Right cardiac atrium (tissue), 5 donors: ENCODE measurements around the gene CARS2. TPM values are rescaled to one million over a fixed set of nuclear protein-coding genes. Genes with fewer than 3 reads are reported as not detected.
A peak's percentile ranks its signal among the peaks of the same experiment; 100 is the strongest.
"Not testable (repeated sequence)": the region's sequence is repeated elsewhere in the genome, so short reads cannot be mapped to it uniquely, and the experiment has no call there.

Source experiments
- ATAC-seq, 2 donors: fragments of 200-7000 bp; cut with Tn5 transposase; one replicate each; pipeline versions ENCODE4 v1.8.0 to v1.9.1; 2020; ENCODE audit warnings: moderate library complexity in 2 of 2, mild to moderate bottlenecking in 1 of 2
- DNase-seq, 3 donors: peaks; one replicate each; pipeline ENCODE4 v3.0.0-alpha.2; 2020
- H3K27ac ChIP-seq: one replicate; pipeline ENCODE4 v1.5.1; 2013; ENCODE audit warnings: mild to moderate bottlenecking, low read length, control low read depth, moderate library complexity
- H3K27me3 ChIP-seq: one replicate; pipeline ENCODE4 v1.6.1; 2013; ENCODE audit not compliant: control insufficient read depth, insufficient read depth
- H3K4me1 ChIP-seq: one replicate; pipeline ENCODE4 v1.6.1; 2013; ENCODE audit warnings: low read length; ENCODE audit not compliant: control insufficient read depth, insufficient read depth
- H3K4me3 ChIP-seq: one replicate; pipeline ENCODE4 v1.5.1; 2013; ENCODE audit warnings: low read length, control low read depth
- H3K9me3 ChIP-seq: one replicate; pipeline ENCODE4 v1.6.1; 2013; ENCODE audit warnings: low read length; ENCODE audit not compliant: control insufficient read depth
- WGBS: extraction: QIAGEN DNeasy Blood & Tissue Kit; methylation state at CpG from one replicate; pipeline ENCODE4 v1.1.7; 2013; 5-methylcytosine and 5-hydroxymethylcytosine counted together
- intact Hi-C, 4 donors: fragments of 100-400 bp; cut with DNase I; formaldehyde crosslinking; loops; one replicate each; pipeline versions ENCODE4 v1.11.0 to v1.14.0; 2022 to 2023
- polyA plus RNA-seq: library from polyadenylated mRNA; stranded (reverse); fragments of 200-250 nt; gene quantifications from one replicate; pipeline ENCODE4 v1.2.3, GENCODE V29; 2013
- total RNA-seq, 4 donors: library from RNA; stranded (reverse); fragmentation: NEBNext Ultra II Directional; extraction: Animal tissue kit (Norgen Biotek cat#: 25700); gene quantifications; one replicate each; pipeline ENCODE4 v1.2.1, GENCODE V29; 2021
- donor health status: healthy with polysubstance abuse.
- donor health status: DM: no; HTN: yes; CAD: no.
- donor health status: DM: no; HTN: no; CAD: no.
- donor health status: DM: no; HTN: yes; CAD: no; lungs with severe emphysema.
- donor health status: DM: yes; HTN: yes; CAD: no.

CARS2 gene
- total and polyA plus RNA-seq, 5 donors: 36.5 to 51.0 (median 37.8) TPM

DNA sequence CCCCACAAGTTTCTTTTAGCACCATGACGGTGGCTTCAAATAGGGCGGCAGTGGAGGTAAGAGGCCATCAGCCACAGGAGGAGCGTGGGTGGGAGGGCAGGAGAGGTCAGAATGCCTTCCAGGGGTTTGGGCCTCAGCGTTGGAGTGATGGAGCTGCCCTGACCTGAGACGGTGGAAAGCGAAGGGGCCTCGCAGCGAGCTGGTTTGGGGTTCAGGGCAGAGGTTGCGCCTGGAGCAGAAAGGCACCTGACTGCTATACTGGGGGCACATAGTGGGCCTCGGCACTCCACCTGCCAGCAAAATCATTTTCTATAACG, 91.0 kb downstream of the CARS2 start:
- Histone ChIP-seq H3K27ac (peak overlapping the region; percentile 10), H3K27me3 (no peaks in the 10 kb centered on the region), H3K4me3 (no peak overlapping the region), H3K4me1 (peaks cover 10% of the 10 kb centered on the region), H3K9me3 (no peaks in the 10 kb centered on the region)
- no peak for ATAC-seq
- 88% methylated on average over 11 of the region's 11 CpGs for WGBS
- intact Hi-C loops: no loop called here
- peak in 1 of 3 donors; percentile 48 for DNase-seq

DNA sequence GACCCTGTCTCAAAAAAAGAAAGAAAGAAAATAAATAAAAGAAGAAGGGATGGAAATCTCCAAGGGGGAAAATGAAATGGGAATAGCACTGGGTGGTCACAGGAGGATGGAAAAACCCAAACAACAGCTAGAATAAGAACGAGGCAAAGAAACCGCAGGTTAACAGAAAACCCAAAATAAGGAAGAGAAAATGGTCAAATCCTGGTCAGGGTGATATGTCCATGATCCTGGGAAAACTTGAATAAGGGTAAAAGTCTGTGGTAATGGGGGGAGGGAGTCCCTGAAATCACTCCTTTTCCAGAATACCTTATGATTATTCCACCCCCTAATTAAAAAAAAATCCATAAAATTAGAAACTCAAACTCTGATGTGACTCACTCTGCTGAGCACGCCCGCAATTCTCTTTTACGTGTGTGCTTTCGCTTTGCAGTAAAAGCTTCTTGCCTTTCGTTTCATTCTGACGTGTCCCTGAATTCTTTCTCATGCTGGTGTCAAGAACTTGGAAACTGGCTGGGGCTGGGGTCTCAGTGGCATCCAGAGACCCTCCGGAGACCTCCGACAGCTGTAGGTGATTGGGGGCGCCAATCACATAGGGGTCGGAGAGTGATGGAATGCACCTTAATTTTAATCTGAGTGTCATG, 94.8 kb downstream of the CARS2 start:
- Histone ChIP-seq H3K27me3 (no peaks in the 10 kb centered on the region), H3K4me3 (no peak overlapping the region), H3K9me3 (no peaks in the 10 kb centered on the region), H3K4me1 (peaks cover 4% of the 10 kb centered on the region), H3K27ac (no peak overlapping the region)
- intact Hi-C loops: no loop called here
- no peak for DNase-seq
- no peak for ATAC-seq
- WGBS: 87% methylated on average over 12 of the region's 12 CpGs

DNA sequence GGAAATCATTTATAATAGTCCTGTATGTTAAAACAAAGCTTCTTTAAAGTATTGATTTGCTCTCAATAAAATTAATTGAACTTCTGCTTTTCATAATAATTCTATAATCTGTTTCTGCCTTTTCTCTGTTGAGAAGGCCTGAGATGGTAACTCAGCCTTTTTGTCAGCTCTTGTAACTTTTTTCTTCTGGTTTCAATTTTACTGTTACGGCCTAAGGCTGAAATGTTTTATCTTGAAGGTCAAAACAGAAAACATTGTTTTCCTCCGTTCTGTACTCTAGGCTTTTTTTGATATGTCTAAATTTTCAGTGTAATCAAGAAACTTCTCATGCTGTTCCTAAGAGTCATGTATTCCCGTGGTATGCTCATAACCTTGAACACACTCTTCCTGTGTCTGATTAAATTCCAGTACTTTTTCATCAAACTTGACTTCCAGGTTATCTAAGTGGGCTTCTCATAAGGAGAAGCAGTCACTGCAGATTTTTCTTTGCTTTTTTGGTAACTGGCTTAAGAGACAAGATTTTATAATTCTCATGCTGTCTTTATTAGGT, 98.2 kb downstream of the CARS2 start:
- Histone ChIP-seq H3K9me3 (no peaks in the 10 kb centered on the region), H3K27ac (no peak overlapping the region), H3K27me3 (no peaks in the 10 kb centered on the region), H3K4me1 (no peaks in the 10 kb centered on the region), H3K4me3 (no peak overlapping the region)
- ATAC-seq (no peak), DNase-seq (no peak)
- WGBS: 52% methylated on average over 3 of the region's 3 CpGs
- intact Hi-C loops: no loop called here

DNA sequence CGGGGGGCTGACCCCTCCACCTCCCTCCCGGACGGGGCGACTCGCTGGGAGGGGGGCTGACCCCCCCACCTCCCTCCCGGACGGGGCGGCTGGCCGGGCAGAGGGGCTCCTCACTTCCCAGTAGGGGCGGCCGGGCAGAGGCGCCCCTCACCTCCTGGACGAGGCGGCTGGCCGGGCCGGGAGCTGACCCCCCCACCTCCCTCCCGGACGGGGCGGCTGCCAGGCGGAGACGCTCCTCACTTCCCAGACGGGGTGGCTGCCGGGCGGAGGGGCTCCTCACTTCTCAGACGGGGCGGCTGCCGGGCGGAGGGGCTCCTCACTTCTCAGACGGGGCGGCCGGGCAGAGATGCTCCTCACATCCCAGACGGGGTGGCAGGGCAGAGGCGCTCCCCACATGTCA, 99.6 kb downstream of the CARS2 start:
- H3K27ac ChIP-seq, DNase-seq, intact Hi-C loops, H3K27me3 ChIP-seq, H3K9me3 ChIP-seq, H3K4me3 ChIP-seq, H3K4me1 ChIP-seq, ATAC-seq: not testable (repeated sequence)
- 95% methylated on average over 28 of the region's 33 CpGs for WGBS

DNA sequence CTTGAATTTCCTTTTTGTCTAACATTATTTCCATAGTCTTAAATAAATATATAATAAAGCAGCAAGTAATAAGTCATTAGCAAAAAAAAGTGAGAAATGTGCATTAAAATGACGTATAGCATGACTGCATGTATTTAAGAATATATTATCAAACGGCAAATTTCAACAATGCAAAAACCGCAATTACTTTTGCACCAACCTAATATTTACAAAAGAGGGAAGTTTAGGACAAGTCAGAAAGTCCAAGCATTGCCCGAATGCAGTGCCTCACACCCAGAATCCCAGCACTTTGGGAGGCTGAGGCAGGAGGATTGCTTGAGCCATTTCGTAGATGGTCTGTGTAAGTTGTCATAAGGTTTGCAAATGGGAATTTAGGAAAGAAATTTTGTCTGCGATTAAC, 100.8 kb downstream of the CARS2 start:
- no peaks in the 10 kb centered on the region for H3K9me3 ChIP-seq
- peaks cover 1% of the 10 kb centered on the region for H3K4me1 ChIP-seq
- H3K27me3 ChIP-seq: no peaks in the 10 kb centered on the region
- WGBS: 94% methylated on average over 6 of the region's 6 CpGs
- DNase-seq (no peak), ATAC-seq (no peak)
- H3K4me3 ChIP-seq: no peak overlapping the region
- H3K27ac ChIP-seq: no peak overlapping the region
- intact Hi-C loops: no loop called here

DNA sequence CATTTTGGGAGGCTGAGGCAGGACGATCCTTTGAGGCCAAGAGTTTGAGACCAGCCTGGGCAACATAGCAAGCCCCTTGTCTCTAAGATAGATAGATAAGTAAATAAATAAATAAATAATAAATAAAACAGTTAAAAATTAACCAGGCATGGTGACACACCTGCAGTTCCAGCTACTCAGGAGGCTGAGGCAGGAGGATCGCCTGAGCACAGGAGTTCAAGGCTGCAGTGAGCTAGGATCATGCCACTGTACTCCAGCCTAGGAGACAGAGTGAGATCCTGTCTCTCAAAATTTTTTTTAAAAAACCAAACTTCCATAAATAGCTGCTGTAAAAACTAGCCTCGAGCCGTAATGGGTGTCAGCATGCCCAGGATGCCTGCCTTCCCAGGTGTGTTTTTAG, 104.9 kb downstream of the CARS2 start:
- Histone ChIP-seq H3K4me1 (peaks cover 1% of the 10 kb centered on the region), H3K4me3 (no peak overlapping the region), H3K27me3 (no peaks in the 10 kb centered on the region), H3K9me3 (no peaks in the 10 kb centered on the region), H3K27ac (no peak overlapping the region)
- intact Hi-C loops: no loop called here
- DNase-seq: no peak
- WGBS: 91% methylated on average over 4 of the region's 4 CpGs
- no peak for ATAC-seq

DNA sequence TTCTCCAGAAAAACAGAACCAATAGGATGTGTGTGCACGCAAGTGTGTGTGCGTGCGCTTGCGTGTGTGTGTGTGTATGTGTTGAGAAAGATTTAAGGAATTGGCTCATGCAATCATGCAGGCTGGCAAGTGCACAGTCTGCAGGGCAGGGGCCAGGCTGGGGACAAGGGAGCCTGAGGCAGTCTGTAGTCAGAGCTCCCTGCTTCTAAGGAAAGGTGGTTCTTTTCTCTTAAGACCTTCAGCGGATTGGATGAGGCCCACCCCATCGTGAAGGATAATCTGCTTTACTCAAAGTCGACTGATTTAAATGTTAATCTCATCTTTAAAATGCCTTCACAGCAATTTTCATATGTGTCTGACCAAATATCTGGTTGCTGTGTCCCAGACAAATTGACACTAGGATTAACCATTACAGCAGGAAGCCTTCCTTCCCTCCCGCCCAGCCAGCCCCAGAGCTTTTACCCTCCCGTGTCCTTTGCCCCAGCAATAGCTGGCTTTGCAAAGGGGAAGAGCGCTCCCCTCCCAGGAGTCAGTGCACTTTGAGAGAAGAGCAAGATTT, 105.6 kb downstream of the CARS2 start:
- intact Hi-C loops: no loop called here
- H3K4me3 ChIP-seq: no peak overlapping the region
- no peaks in the 10 kb centered on the region for H3K9me3 ChIP-seq
- no peak for DNase-seq
- WGBS: 84% methylated on average over 10 of the region's 10 CpGs
- H3K4me1 ChIP-seq: peaks cover 1% of the 10 kb centered on the region
- no peak for ATAC-seq
- H3K27ac ChIP-seq: no peak overlapping the region
- H3K27me3 ChIP-seq: no peaks in the 10 kb centered on the region

DNA sequence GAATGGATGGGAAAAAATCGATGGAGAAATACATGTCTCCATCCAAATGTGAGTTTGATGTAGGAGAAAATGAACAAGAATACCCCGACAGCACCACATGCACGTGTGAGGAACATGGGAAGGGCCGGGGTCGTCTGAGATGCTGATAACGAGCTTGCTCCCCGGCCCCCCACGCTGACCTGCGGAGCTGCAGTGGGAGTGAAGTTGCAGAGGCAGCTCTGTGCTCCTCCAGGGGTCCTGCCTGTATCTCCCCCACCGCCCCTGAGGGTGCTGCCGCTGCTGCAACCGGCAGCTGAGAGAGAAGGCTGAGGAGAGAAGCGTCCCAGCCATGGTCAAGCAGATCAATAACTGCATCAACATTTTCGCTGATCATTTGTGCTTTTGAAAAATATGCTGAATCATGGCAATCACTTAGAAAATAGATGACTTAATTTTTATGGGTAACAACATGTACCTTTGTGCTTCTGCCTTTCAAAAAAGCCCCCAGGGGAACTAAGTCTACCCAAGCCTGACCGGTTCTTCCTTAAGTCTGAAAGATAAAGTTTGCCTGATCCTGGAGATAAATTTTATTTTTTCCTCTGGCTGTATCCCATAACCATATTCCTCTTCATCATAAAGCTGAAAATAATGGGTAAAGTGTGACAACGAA, 108.8 kb downstream of the CARS2 start:
- no peak overlapping the region for H3K27ac ChIP-seq
- H3K9me3 ChIP-seq: no peaks in the 10 kb centered on the region
- H3K4me3 ChIP-seq: no peak overlapping the region
- H3K4me1 ChIP-seq: no peaks in the 10 kb centered on the region
- DNase-seq: no peak
- ATAC-seq: no peak
- WGBS: 64% methylated on average over 16 of the region's 16 CpGs
- intact Hi-C loops: loop anchor here in 1 of 4 donors (10.0 kb wide), 1 partner anchor 458 kb away; no protein-coding TSS in a partner anchor
- H3K27me3 ChIP-seq: no peaks in the 10 kb centered on the region

DNA sequence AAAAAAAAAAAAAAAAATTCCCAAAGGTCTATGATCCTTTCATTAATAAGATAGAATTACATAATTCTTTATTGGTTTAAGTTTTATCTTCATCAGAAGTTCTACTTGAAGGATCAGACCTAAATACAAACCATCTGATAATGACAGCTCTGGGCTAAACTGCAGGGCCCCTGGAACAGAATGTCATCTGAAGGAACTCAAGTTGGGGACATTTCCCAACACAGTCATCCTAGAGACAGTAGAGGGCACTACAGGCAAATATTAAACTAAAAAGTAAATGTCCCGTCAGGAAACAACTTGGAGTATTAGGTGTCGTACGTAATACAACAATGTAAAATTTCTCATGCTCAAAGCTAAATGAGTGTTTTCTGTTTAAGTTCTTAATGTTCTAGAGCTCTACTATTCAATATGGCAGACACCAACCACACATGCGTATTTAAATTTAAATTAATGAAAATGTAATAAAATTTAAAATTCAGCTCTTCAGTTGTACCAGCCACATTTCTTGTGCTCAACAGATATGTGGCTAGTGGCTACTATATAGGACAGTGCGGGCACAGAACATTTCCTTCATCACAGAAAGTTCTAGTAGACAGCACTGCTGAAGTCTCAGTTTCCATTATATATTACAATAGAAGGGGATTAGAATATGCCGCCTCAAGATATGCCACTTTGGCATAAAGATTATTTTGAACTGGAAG, 112.3 kb downstream of the CARS2 start:
- H3K27ac ChIP-seq: no peak overlapping the region
- H3K27me3 ChIP-seq: no peaks in the 10 kb centered on the region
- 44% methylated on average over 6 of the region's 6 CpGs for WGBS
- ATAC-seq: peak; percentile 84 to 89
- H3K4me3 ChIP-seq: no peak overlapping the region
- H3K9me3 ChIP-seq: no peaks in the 10 kb centered on the region
- DNase-seq: no peak
- no peaks in the 10 kb centered on the region for H3K4me1 ChIP-seq
- intact Hi-C loops: loop anchor here (5.0 to 10.0 kb wide), 3 partner anchors 224 to 461 kb away; no protein-coding TSS in a partner anchor

DNA sequence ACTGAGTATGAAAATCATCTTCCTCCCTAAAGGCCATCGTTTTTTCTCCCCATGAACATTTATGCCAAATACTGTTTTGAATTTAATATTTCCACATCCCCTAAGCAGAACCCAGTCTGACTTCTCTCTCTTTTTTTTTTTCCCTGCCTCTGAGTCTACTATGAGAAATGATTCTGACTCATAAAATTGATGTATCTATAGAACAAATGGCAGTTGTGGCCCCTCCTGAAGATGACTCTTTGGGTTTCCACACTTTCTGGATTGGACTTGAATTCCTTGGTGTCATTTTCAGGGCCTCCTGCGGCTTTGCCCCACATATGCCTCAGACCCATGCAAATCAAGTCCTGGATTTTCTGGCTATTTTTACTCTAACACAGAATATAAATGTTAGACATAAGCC, 113.3 kb downstream of the CARS2 start:
- DNase-seq: no peak
- intact Hi-C loops: loop anchor here (5.0 to 10.0 kb wide), 3 partner anchors 225 to 462 kb away; no protein-coding TSS in a partner anchor
- Histone ChIP-seq H3K27ac (no peak overlapping the region), H3K9me3 (no peaks in the 10 kb centered on the region), H3K27me3 (no peaks in the 10 kb centered on the region), H3K4me1 (no peaks in the 10 kb centered on the region), H3K4me3 (no peak overlapping the region)
- no peak for ATAC-seq
- WGBS: 81% methylated on average over 2 of the region's 2 CpGs
